Ovary (tissue), 3 donors: Measurements from ENCODE around the gene FAM98B.

Experiments
- CTCF ChIP-seq, 3 donors: fragments of 450-650 bp in 2 of 3; fragments of 200-600 bp in 1 of 3; IDR thresholded peaks; one replicate each; pipeline versions ENCODE4 v1.5.1 to v1.8.0; 2016 to 2022; ENCODE audit warnings: antibody characterized with exemption in 3 of 3, mild to moderate bottlenecking in 1 of 3
- POLR2A ChIP-seq: fragments of 450-650 bp; IDR thresholded peaks from one replicate; pipeline ENCODE4 v1.6.1; 2017; ENCODE audit warnings: antibody characterized with exemption, mild to moderate bottlenecking, moderate library complexity
- donor health status: DM: no; HTN: no; CAD: no.

- no peak for TF ChIP-seq CTCF (IDR thresholded peaks at IDR 0.05)
- TF ChIP-seq POLR2A, result no peak
Observed at GRCh38 chr15:38464675-38465074, 10.7 kb downstream of the FAM98B start.
